Measurements from ENCODE around the gene INPP5D. TPM values are rescaled to one million over a fixed set of nuclear protein-coding genes. Genes with fewer than 3 reads are reported as not detected.
A peak's percentile ranks its signal among the peaks of the same experiment; 100 is the strongest.

The INPP5D gene
- total and polyA plus RNA-seq, 2 of the 8 experiments (the other 6 are each of a cell fraction or from before 2014, with no cell fraction given): 4.5 to 7.1 TPM

DNA sequence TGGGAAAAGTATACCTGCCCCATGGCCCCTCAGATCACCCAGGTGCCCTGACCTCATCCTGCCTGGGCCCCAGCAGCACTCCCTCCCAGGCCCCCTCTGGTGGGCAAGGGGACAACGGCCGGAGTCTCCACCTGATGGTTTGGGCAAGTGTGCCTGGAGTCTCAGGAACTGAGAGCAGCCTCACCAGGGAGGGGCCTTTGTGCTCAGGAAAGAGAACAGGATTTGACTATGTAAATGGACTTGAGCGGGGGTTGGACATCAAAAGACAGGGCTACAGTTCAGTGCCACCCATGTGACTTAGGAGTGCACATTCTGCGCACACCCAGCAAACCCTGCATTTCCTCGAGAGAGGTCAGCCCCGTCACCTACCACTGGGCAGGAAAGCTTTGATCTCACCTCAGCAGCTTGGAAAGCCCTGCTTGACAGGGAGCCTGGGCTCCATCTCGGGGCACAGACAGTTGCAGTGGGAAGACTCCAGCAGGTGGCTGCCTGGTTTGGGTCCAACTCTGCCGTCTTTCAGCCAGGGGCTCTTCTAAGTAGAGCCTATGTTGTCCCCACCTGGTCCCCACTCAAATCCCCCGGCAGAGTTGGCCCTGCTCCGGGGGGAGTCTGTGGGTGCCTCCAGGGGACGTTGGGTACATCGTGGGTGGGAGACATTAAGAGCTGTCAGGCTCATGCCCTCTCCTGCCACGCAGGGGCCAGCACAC, 3.3 kb downstream of the INPP5D start:
- peaks cover 0 to 10% (median 4%) of the 10 kb centered on the region in 4 experiments; a peak in 4 of 7 replicates for H3K4me1 ChIP-seq (replicated peaks in 1 of 4; ENCODE audit: control insufficient read depth in 3 of 4, insufficient read depth in 4 of 4, low read length in 3 of 4)
- no peak overlapping the region for H3K4ac ChIP-seq (replicated peaks; ENCODE audit: insufficient read length, low read depth, low read length)
- no peak overlapping the region for H4K91ac ChIP-seq (replicated peaks; ENCODE audit: insufficient read length, low read length)
- H3K79me2 ChIP-seq (ENCODE audit: control insufficient read depth in 1 of 2, insufficient read depth in 2 of 2, low read length in 2 of 2): no peaks in the 10 kb centered on the region
- H3K9me3 ChIP-seq (ENCODE audit: insufficient read depth in 2 of 2, low read depth in 1 of 2, low read length in 1 of 2): no peaks in the 10 kb centered on the region
- POLR2A ChIA-PET (ENCODE audit: partially characterized antibody): interaction anchor here (0.8 to 1.6 kb wide), 2 partner anchors 9 to 14 kb away, joined by 3 to 4 read pairs; no protein-coding TSS in a partner anchor
- H2BK5ac ChIP-seq (ENCODE audit: low read depth, low read length): no peak overlapping the region
- H2BK120ac ChIP-seq (replicated peaks; ENCODE audit: low read depth, low read length): no peak overlapping the region
- no peaks in the 10 kb centered on the region for H4K20me1 ChIP-seq (replicated peaks in 1 of 2; ENCODE audit: control insufficient read depth in 1 of 2, insufficient read depth in 2 of 2, low read length in 2 of 2)
- no peaks in the 10 kb centered on the region for H3K79me1 ChIP-seq (ENCODE audit: low read depth, low read length)
- peak overlapping the region; percentile 23; the same call in 1 of the 2 replicates for H2BK20ac ChIP-seq (ENCODE audit: low read length)
- no peak overlapping the region for H2AK5ac ChIP-seq (ENCODE audit: low read depth, low read length)
- H3K36me3 ChIP-seq (ENCODE audit: control insufficient read depth in 2 of 4, insufficient read depth in 4 of 4, low read length in 3 of 4): no peaks in the 10 kb centered on the region
- peak in 1 of 2 experiments; percentile 78 for DNase-seq (ENCODE audit: low read depth in 1 of 2, low spot score in 2 of 2)
- no peak overlapping the region for H3K56ac ChIP-seq (replicated peaks; ENCODE audit: insufficient read length, low read depth, low read length)
- H4K8ac ChIP-seq (ENCODE audit: extremely low read depth, insufficient read depth, low read length): no peak overlapping the region; the same call in 1 of the 2 replicates
- no peak overlapping the region for H3K14ac ChIP-seq (ENCODE audit: insufficient read length)
- H3K23me2 ChIP-seq (ENCODE audit: low read depth, low read length): no peaks in the 10 kb centered on the region
- H3K27me3 ChIP-seq (replicated peaks in 1 of 4; ENCODE audit: control insufficient read depth in 3 of 4, extremely low read depth in 1 of 4, insufficient read depth in 3 of 4, low read length in 3 of 4): no peaks in the 10 kb centered on the region; a peak in 1 of 7 replicates
- 88% methylated on average over 13 of the region's 13 CpGs; no CpG with 5 or more reads in 1 of the 2 experiments for WGBS, 2 experiments (ENCODE audit: extremely low coverage in 1 of 2, insufficient coverage in 1 of 2, insufficient read length in 1 of 2, insufficient replicate concordance in 2 of 2, low coverage in 1 of 2, low lambda C conversion rate in 2 of 2, missing lambda C conversion rate in 1 of 2)
- no peak overlapping the region; the same call in 1 of the 2 replicates for H3K27ac ChIP-seq (ENCODE audit: low read depth, low read length)
- H4K5ac ChIP-seq (ENCODE audit: insufficient read length, low read depth, low read length): no peak overlapping the region
- no peak overlapping the region for H3K9ac ChIP-seq (replicated peaks in 1 of 4; ENCODE audit: extremely low read depth in 1 of 4, low read depth in 3 of 4, low read length in 3 of 4)
- no peak for FAIRE-seq
- H3K18ac ChIP-seq (ENCODE audit: extremely low read depth, low read length): no peak overlapping the region; the same call in 1 of the 2 replicates
- H3K4me2 ChIP-seq (ENCODE audit: insufficient read depth in 1 of 2, low read depth in 2 of 2, low read length in 2 of 2): 0 out of 4 replicates have a peak overlapping the region, but pooled peaks of 1 of the 2 experiments have one; percentile 27
- CTCF ChIA-PET (ENCODE audit: partially characterized antibody): interaction anchor here (0.7 to 4.6 kb wide), 12 partner anchors 9 to 203 kb away, joined by 3 to 25 read pairs (median 4); no protein-coding TSS in a partner anchor
- 0 out of 2 replicates have a peak overlapping the region, but pooled peaks have one; percentile 81 for H2AFZ ChIP-seq (ENCODE audit: low read length)
- no peak overlapping the region for H3K4me3 ChIP-seq (ENCODE audit: extremely low read depth in 1 of 4, insufficient read depth in 2 of 4, low read depth in 3 of 4, low read length in 4 of 4)
- TF ChIP-seq, protein P1, sequence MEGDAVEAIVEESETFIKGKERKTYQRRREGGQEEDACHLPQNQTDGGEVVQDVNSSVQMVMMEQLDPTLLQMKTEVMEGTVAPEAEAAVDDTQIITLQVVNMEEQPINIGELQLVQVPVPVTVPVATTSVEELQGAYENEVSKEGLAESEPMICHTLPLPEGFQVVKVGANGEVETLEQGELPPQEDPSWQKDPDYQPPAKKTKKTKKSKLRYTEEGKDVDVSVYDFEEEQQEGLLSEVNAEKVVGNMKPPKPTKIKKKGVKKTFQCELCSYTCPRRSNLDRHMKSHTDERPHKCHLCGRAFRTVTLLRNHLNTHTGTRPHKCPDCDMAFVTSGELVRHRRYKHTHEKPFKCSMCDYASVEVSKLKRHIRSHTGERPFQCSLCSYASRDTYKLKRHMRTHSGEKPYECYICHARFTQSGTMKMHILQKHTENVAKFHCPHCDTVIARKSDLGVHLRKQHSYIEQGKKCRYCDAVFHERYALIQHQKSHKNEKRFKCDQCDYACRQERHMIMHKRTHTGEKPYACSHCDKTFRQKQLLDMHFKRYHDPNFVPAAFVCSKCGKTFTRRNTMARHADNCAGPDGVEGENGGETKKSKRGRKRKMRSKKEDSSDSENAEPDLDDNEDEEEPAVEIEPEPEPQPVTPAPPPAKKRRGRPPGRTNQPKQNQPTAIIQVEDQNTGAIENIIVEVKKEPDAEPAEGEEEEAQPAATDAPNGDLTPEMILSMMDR (IDR thresholded peaks at IDR 0.05; ENCODE audit: control extremely low read depth in 1 of 3, insufficient read depth in 1 of 3, low read depth in 1 of 3, low read length in 3 of 3): peak; percentile 52 to 70 (median 67)
- TF ChIP-seq CBX8 (IDR thresholded peaks at IDR 0.05; ENCODE audit: borderline replicate concordance, low read depth, low read length) (no peak), RAD21 (IDR thresholded peaks at IDR 0.05 in 1 of 2, conservative IDR thresholded peaks at IDR 0.05 in 1 of 2; ENCODE audit: low read depth in 2 of 2, low read length in 2 of 2) (peak; percentile 35 to 63; a peak in 3 of 4 replicates)
- 0 out of 2 replicates have a peak overlapping the region, but pooled peaks have one; percentile 6 for H2BK12ac ChIP-seq (ENCODE audit: low read depth, low read length)
- no peak overlapping the region for H3K23ac ChIP-seq (ENCODE audit: insufficient read length)
- H2BK15ac ChIP-seq (ENCODE audit: low read length): no peak overlapping the region

All from H1 (cell line).